Smooth muscle cell (in vitro differentiated cells): ENCODE results near the gene SMCO2. TPM values are rescaled to one million over a fixed set of nuclear protein-coding genes. Genes with fewer than 3 reads are reported as not detected.

ENCODE experiments used
- DNase-seq: peaks from one replicate; lab custom pipeline; 2025; ENCODE audit not compliant: unreplicated experiment; lab: John Stamatoyannopoulos, UW
- H2AFZ ChIP-seq: fragments of 200-600 bp; sonication (generic); 2 replicates; pipeline ENCODE4 v1.6.0; 2016; ENCODE audit warnings: antibody characterized with exemption, low read depth, mild to moderate bottlenecking
- H3F3A ChIP-seq: fragments of 200-600 bp; sonication (generic); 2 replicates; pipeline ENCODE4 v1.6.0; 2017; ENCODE audit warnings: antibody characterized with exemption, low read depth
- H3K27ac ChIP-seq: fragments of 200-600 bp; sonication (generic); 2 replicates; pipeline ENCODE4 v1.5.1; 2016; ENCODE audit warnings: low read depth, mild to moderate bottlenecking
- H3K27me3 ChIP-seq: fragments of 200-600 bp; sonication (generic); 2 replicates; pipeline ENCODE4 v1.6.1; 2016; ENCODE audit warnings: low read depth, mild to moderate bottlenecking
- H3K36me3 ChIP-seq: fragments of 200-600 bp; sonication (generic); 2 replicates; pipeline ENCODE4 v1.5.1; 2016; ENCODE audit warnings: low read depth
- H3K4me1 ChIP-seq: fragments of 200-600 bp; sonication (generic); 2 replicates; pipeline ENCODE4 v1.5.1; 2016; ENCODE audit warnings: low read depth
- H3K4me2 ChIP-seq: fragments of 200-600 bp; sonication (generic); 2 replicates; pipeline ENCODE4 v1.6.0; 2016; ENCODE audit warnings: mild to moderate bottlenecking
- H3K4me3 ChIP-seq: fragments of 200-600 bp; sonication (generic); 2 replicates; pipeline ENCODE4 v1.5.1; 2016; ENCODE audit warnings: mild to moderate bottlenecking
- H3K79me2 ChIP-seq: fragments of 200-600 bp; sonication (generic); 2 replicates; pipeline ENCODE4 v1.6.0; 2016; ENCODE audit warnings: low read depth, mild to moderate bottlenecking
- H3K9ac ChIP-seq: fragments of 200-600 bp; sonication (generic); 2 replicates; pipeline ENCODE4 v1.6.0; 2016; ENCODE audit warnings: low read depth
- H3K9me3 ChIP-seq: fragments of 200-600 bp; sonication (generic); replicated peaks from 2 replicates; pipeline ENCODE4 v1.5.1; 2016; ENCODE audit warnings: low read depth
- H4K20me1 ChIP-seq: fragments of 200-600 bp; sonication (generic); 2 replicates; pipeline ENCODE4 v1.6.0; 2016; ENCODE audit warnings: low read depth
- CTCF ChIP-seq: fragments of 200-600 bp; sonication (generic); IDR thresholded peaks from 2 replicates; pipeline ENCODE4 v1.5.1; 2017; ENCODE audit warnings: borderline replicate concordance, mild to moderate bottlenecking, antibody characterized with exemption; ENCODE audit not compliant: insufficient read depth, poor library complexity, severe bottlenecking
- WGBS: methylation state at CpG from one replicate; pipeline ENCODE4 v1.1.7; 2016; ENCODE audit warnings: low lambda C conversion rate; 5-methylcytosine and 5-hydroxymethylcytosine counted together
- polyA plus RNA-seq: library from polyadenylated mRNA; unstranded; fragments of >200 nt; fragmentation: Nextera tagmentation; extraction: Ambion mirVana; gene quantifications from 2 replicates; pipeline ENCODE4 v1.2.1, GENCODE V29; 2016
- total RNA-seq: library from RNA; depleted of rRNA; stranded (reverse); fragments of >200 nt; gene quantifications from 2 replicates; pipeline ENCODE4 v1.2.3, GENCODE V29; 2014

The SMCO2 gene
- total RNA-seq = not detected in 2 replicates
- polyA plus RNA-seq = 0.20 TPM in 1 of 2 replicates, not detected in the other

GRCh38 chr12:27446436-27446835, at the start of gene SMCO2:
SMCO2 (plus strand) TSS chr12:27446736; CDS start chr12:27470632, 23,896 bp downstream.
- 94% methylated on average over 3 of the region's 3 CpGs for WGBS
- H4K20me1 ChIP-seq = no peaks in the 10 kb centered on the region
- H3K4me3 ChIP-seq = no peak within 1 kb of the TSS
- H3K9me3 ChIP-seq = no peaks in the 10 kb centered on the region
- no peak within 1 kb of the TSS for H2AFZ ChIP-seq
- no peaks in the 10 kb centered on the region for H3K79me2 ChIP-seq
- H3K4me2 ChIP-seq = no peak within 1 kb of the TSS
- no peaks in the 10 kb centered on the region for H3K4me1 ChIP-seq
- no peaks in the 10 kb centered on the region for H3K36me3 ChIP-seq
- no peak for TF ChIP-seq CTCF
- no peak within 1 kb of the TSS for H3K27ac ChIP-seq
- H3K9ac ChIP-seq = no peak within 1 kb of the TSS
- DNase-seq = no peak
- H3F3A ChIP-seq = no peaks in the 10 kb centered on the region
- H3K27me3 ChIP-seq = no peaks in the 10 kb centered on the region

GRCh38 chr12:27398466-27398865, 48.1 kb upstream of the SMCO2 start:
- no peak for DNase-seq
- no peak for TF ChIP-seq CTCF
- no peaks in the 10 kb centered on the region for H3K27me3 ChIP-seq

GRCh38 chr12:27399074-27399473, 47.5 kb upstream of the SMCO2 start:
- Histone ChIP-seq H3F3A (no peaks in the 10 kb centered on the region), H2AFZ (no peak overlapping the region), H4K20me1 (no peaks in the 10 kb centered on the region), H3K4me2 (no peak overlapping the region), H3K36me3 (no peaks in the 10 kb centered on the region), H3K4me1 (no peaks in the 10 kb centered on the region), H3K79me2 (no peaks in the 10 kb centered on the region), H3K9me3 (no peaks in the 10 kb centered on the region), H3K4me3 (no peak overlapping the region), H3K27ac (no peak overlapping the region), H3K9ac (no peak overlapping the region), H3K27me3 (no peaks in the 10 kb centered on the region)
- WGBS = 93% methylated on average over 2 of the region's 2 CpGs
- no peak for DNase-seq
- TF ChIP-seq CTCF = no peak

More at GRCh38 chr12:27398466-27398865, 48.1 kb upstream of the SMCO2 start:
- no peaks in the 10 kb centered on the region for H3K4me1 ChIP-seq
- H3K27ac ChIP-seq = no peak overlapping the region
- no peak overlapping the region for H3K4me3 ChIP-seq
- no peaks in the 10 kb centered on the region for H3K79me2 ChIP-seq
- H4K20me1 ChIP-seq = no peaks in the 10 kb centered on the region
- H3K36me3 ChIP-seq = no peaks in the 10 kb centered on the region
- no peaks in the 10 kb centered on the region for H3K9me3 ChIP-seq
- 84% methylated on average over 2 of the region's 2 CpGs for WGBS
- H3K9ac ChIP-seq = no peak overlapping the region
- H2AFZ ChIP-seq = no peak overlapping the region
- no peak overlapping the region for H3K4me2 ChIP-seq
- H3F3A ChIP-seq = no peaks in the 10 kb centered on the region

GRCh38 chr12:27400856-27401354, 45.6 kb upstream of the SMCO2 start:
- Histone ChIP-seq H3K4me1 (no peaks in the 10 kb centered on the region), H3K4me3 (no peak overlapping the region), H3K9ac (no peak overlapping the region), H3K27me3 (no peaks in the 10 kb centered on the region), H2AFZ (no peak overlapping the region), H3K79me2 (no peaks in the 10 kb centered on the region), H3K36me3 (no peaks in the 10 kb centered on the region), H3K4me2 (no peak overlapping the region), H3K27ac (no peak overlapping the region), H4K20me1 (no peaks in the 10 kb centered on the region), H3K9me3 (no peaks in the 10 kb centered on the region), H3F3A (no peaks in the 10 kb centered on the region)
- no peak for TF ChIP-seq CTCF
- WGBS = 79% methylated on average over 5 of the region's 5 CpGs
- DNase-seq = no peak
